ENCODE measurements around the gene ALG2.
A peak's percentile ranks its signal among the peaks of the same experiment; 100 is the strongest.

The ALG2 gene

DNA sequence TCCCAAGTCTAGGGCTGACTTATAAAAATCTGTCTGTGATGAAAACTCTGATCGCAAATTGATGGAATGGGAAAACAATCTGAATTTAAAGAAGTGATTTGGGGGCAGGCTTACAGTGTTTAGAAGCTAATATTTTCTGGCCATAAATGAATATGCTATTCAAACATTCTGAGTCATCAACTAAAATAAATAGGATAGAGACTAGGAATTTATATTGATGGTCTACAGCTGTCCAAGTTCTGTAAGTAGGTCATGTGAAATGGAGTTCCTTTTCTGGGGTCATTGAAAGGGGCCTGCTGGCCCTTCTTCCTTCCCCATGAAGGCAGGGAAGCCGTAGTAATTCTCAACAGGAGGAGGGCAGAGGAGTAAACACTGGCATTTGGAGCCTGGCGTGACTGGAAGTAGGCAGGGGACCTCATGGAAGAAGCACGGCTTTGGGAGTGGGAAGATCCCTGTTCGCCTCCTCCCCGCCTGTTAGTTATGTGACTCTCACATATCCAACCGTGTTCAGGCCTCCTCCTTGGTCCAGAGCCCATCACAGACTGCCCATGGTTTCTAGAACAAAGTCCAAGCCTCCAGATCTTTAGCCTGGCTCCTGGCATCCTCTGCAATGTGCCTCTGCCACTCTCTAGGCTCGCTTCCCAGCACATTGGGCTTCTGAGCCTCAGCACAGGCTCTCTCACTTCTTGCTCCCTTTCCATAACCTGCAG is 31.7 kb downstream of the ALG2 start:
- DNase-seq: no peak

DNA sequence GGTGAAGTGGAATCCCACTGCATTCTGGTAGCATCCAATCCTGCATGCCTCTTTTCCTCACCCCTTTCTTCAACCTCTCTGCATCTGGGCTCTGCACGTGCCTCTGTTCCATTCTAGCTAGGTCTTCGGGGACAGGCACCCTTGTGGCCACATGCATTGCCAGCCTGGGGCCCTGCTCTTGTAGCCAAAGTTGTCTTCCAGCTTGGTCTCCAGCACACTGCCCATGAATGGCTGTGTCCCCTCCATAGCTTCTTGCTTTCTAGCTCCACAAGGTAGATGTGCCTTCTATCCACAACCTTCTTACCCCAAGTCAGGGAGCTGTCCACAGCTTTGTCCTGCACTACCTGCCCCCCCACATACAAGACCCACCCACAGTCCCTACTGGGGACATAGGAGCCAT is 32.6 kb downstream of the ALG2 start:
- DNase-seq: no peak

DNA sequence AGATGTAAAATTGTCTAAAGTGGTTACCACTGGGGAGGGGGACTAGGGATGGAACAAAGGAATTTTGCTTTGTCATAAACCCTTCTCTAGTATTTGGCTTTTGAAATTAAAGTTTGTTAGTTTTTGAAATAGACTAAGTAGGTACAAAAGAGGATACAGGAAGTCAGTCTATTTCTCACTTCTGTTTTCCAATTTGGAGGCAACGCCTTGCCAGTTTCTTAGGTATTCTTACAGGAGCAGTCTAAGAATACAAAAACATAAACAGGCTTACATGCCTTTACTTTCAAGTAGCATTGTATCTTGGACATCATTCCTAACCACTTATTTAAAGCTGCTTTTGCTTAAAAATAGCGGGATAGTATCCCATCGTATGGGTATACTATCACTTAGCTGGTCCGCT is 34.4 kb downstream of the ALG2 start:
- peak; percentile 28 for DNase-seq

DNA sequence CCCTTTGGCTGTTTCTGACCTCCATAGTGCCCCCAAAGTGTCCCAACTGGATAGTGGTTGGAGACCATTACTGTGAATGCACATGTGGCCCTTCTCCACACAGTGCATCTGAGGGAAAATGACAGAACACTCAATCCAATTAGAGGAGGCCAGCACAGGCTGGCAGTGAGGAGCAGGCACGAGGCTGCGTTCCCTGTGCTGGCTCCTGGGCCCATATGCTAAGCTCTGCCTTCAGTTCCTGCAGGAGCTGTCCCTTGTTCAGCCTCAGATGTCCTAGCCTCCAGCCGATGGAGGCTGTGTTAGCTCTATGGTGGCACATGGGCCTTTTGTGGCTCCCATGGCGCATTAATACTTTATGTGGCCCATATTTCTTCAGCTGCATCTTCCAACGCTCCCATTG is 35.8 kb downstream of the ALG2 start:
- DNase-seq: no peak

DNA sequence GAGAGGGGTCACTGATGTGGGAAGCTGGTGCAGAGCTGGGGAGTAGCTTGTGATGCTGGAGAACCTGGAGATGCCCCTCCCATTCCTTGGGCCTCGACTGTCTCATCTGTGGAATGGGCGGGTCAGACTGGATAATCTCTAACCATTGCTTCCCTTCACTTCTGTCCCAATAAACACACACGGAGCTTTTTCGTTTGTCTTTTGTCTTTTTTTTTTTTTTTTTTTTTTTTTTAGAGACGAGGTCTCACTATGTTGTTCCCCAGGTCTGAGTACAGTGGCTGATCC is 36.5 kb downstream of the ALG2 start:
- no peak for DNase-seq

DNA sequence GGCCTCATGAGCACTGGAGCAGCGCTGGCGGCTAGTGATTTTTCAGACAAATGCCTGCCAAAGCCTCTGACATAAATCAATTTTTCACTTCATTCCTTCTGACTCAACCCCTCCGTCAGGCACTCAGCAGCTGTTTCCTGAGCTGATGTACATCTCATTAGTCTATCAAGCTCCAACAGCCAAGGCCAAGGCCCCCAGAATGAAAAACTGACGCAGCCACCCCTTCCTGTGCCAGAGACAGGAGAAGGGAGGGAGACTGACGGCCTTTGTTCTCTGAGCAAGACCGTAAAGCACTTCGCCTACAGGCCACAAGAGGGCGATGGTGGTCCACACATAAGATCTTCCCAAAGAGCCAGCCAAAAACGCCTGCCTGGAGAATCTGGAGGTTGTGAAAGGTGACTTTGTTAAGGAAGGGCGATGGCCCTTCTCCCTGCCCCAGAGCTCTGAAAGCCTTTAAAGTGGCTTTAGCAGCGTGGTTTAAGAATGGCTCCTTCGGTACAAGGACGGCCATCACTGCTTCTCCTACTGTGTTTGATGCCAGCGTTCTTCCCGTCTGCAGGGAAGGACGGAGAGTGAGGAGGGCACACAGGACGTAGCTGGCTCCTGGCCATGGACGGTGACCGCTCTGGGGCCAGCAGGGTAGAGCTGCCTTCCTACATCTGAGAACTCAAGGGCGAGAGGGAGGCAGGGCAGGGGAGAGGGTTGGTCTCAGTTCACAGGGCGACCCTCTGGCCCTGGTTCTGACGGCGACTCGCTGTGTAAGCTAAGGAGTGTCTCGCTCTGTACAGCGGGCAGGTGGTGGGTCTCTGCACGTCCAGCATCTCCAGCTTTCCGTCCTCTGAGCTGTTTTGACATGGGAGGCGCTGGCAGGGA is 37.0 kb downstream of the ALG2 start:
- peak; percentile 70 for DNase-seq

DNA sequence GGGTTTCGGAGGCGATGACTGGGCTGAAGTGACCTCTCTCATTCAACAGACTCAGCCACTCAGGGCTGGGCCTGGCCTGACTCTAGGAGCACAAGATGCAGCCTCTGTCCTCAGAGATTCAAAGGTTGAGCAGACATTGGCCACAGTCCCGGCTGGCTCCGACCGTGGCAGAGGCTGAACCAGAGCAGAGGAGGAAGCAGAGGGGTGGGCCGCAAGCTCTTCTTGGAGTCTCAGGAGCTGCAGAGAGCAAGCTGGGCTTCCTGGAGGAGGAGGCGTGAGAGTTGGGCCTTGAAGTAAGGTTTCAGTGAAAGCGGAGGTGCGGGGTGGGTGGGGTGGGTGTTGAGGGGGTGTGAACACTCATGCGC is 37.6 kb downstream of the ALG2 start:
- DNase-seq: no peak

DNA sequence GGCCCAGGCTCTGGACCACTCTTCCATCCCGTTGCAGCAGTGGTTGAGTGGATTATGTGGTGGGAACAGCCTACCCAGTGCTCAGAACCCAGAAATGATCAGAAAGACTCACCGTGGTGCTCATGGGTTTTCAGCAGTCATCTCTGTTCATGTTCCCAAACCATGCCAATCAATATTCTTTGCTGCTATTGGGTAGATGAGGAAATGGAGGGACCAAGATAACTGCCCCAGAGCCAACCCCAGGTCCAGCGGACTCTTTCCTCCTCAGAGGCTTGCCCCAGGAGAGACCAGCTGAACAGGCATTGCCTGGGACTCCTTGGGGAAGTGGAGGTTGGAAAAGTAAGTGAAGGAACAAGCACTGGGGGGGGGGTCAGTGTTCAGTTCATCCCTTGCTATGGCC is 38.1 kb downstream of the ALG2 start:
- DNase-seq: no peak

DNA sequence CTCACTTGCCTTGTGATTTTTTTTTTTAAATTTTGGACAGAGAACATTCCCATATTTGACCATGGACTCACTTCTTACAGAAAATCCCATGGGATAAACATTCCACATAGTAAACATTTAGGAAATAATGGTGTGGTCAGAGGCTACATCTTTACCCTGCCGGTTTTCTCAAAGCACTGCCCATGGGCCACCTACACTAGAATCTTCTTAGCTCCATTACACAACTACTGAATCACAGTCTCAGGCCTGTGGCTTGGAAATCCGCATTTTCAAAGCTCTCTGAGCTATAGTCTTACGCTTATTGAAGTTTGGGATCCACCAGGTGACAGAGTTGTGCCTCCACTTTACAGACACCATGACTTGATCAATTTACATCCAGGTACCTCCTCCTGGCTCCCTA is 39.4 kb downstream of the ALG2 start:
- no peak for DNase-seq

DNA sequence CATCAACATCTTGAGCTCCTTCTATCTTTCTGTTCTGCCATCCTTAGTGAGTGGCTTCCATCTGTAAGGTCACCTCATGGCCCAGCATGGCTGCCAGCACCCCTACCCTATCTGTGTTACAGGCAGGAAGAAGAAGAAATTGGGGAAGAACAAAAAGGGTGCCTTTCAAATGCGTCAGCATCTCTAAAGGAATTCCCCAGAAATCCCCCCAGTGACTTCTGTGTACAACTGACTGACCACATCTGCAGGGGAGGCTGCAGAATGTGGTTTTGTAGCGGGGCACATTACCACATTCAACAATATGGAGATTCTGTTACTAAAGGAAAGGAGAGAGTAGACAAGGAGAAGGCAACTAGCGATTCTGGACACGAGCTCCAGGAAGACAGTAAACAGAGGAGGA is 40.1 kb downstream of the ALG2 start:
- no peak for DNase-seq

DNA sequence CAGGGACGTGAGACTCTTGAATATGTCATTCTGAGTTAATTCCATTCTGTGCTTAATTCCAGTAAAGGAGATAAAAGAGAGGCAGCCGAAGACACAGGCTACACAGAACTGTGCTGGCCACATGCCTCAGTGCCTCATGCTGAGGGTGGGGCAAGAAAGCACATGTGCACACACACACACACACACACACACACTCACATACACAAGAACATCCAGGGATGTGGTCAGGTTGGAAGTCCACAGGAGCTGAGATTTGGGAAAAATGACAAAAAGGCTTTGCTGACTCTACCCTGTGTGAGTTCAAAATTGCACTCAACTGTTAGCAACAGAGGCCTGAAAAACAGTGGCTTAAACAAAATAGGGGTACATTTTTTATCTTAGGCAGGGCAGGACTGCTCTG is 40.5 kb downstream of the ALG2 start:
- DNase-seq: no peak

DNA sequence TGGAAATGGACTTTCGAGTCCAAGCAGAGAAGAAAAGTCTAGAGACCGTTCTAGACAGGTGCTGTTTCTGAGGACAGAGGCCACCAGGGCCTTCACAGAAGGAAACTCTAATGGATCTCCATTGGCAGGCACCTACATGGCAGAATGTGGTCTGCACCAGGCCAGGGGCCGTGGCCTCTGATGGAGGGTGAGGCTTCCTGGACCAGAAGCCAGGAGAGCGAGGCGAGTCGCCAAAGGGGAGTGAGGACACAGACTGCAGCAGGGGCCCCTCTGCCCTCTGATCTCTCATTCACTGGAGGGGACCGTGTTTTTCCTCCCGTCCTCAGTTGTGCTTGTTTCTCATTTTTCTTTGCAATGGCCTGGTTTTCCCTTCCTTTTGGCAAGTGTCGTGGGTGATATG is 41.1 kb downstream of the ALG2 start:
- DNase-seq: no peak

DNA sequence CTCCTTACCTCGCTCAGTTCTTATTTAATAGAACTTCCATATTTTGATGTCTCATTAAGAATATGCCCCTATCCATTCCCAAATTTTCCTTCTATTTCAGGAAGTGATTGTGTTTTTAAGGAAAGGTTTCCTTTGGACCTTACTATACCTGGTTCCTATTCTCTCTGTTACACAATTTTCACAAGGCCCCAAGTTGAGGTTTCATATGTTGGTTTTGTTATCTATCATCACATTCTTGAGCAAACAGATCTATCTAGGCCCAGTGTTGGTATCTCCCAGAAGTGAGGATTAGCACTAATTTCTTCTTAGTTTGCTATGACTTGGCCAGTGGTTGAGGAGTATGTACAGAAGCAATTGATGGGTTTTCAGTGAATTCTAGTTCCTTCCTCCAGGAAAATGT is 41.5 kb downstream of the ALG2 start:
- DNase-seq: no peak

DNA sequence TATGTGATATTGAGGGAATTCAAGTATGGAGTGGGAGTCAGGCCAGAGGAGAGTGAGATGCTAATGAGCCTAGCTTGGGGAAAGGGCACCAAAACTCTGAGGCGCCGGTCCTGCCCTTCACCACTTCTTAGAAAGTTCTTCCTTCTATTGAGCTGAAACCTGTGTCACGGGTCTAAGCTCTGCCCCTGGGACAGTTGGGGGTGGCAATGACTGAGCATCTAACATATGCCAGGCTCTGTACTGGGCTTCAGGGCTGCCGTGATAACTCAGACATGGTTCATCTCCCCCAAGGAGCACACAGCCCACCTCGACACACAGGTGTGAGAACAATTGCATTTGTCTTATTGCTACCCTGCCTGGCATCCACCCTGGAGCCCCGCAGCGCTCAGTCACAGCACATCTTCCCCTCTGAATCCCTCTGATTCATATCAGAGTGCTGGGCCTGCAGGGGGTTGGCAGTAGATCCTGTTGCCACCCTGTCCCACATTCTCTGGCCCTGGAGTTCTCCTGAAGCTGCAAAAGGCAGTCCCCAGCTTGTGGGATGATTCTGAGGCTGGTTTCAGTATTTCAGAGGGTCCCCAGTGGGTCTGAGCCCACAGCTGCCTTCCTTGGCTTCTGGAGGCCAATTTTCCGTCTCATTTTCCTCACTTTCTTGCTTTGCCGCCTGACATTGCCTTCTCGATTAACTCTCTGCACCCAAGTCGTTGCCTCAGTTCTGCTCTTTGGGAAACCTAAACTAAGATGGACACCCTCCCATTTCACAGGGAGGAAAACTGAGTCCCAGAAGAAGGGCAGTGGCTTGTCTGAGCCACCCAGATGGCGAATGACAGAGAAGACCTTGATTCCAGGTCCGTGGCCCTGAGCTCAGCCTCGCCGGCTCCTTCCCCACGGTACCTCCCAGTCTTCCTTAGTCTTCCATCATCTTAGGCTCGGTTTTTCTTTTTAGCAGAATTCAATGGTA is 42.5 kb downstream of the ALG2 start:
- no peak for DNase-seq

DNA sequence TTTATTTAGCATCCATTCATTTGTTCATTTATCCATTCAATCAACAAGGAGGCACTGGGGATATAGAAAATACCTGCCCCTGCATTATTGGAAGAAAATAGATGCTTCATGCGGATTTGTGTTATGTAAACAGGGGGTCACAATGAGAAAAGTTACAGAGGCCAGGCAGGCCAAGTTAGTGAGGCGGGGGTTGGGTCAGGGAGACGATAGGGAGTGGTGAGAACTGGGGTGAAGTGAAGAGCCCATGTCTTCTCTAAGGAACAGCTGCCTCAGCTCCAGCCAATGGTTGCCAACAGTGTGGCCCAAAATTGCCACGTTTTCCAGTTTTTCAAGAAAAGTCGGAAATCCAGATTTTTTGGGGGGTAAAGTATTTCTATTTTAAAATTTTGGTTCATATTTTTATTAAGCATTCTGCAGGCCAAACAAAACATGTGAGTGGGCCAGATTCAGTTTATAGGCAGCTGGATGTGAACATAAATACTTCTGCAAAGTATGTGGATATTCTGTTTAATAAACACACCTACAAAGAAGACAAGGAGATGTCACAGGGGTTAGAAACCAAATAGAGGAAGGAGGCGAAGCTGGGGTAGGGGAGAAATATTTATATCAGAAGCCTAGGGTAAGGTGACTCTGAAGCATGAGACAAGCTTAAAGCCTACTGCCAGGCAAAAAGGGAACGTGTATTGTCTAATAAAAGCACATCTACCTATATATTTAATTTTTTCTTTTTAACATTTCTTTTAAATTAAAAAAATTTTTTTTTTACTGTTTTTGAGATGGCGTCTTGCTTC is 44.0 kb downstream of the ALG2 start:
- DNase-seq: no peak

DNA sequence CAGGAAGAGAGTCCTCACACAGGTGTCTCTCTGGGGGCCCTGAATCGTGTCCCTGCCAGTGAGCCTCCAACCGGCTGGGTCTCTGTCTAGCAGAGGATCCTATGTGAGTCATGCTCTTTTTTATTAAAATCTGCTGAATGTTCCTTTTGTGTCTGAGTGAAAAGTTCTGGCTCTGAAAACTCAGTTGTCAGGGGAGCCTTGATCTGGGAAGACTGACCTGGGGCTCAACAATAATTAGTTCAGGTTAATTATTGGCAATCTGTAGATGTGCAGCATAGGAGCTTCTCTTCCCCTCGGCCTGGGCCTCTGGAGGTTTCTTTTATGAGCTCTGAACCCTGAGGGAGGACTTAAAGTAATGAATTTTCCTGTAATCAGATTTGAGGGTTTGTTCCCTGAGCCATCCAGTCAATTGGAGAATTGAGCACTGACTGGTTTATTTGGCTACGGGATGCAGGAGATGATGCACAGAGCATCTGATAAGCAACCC is 45.2 kb downstream of the ALG2 start:
- no peak for DNase-seq

DNA sequence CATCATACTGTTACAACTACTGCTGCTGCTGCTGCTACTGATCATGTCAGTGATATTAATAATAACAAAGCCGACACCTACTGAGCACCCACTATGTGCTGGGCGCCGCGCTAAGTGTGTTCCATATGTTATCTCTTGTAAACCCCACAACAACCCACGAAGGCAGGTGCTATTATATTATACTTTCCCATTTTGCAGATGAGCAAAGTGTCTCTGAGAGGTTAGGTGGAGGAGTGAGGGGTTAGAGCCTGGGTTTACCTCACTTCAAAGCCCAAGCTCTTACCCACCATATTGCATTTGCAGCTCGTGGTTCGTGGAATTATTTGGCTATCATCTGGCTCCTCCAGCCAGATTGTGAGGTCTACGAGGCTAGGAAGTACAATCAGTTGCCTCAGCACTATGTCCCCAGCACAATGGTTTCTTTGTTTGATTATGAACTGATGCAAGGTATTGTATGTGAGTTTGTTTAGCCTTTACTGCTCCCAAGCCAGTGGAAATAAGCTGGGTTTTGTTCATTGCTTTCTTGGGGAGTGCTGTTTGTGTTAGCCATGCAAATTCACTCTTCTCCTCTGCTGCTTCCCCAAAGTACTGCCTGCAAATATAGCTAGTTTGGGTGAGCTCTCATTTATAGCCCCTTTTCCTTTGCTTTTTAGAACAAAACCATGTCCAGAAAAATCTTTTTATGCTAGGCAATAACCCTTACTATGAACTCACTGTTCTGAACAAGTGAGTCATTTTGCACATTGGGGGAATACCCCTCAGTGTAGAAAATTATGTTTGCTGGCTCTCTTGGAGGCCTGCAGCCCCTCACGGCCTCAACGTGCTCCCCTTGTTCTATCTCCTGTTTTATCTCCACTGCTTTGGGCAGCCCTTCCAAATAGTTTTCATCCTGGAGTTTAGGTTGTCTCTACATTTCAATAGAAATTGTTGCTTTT is 47.9 kb downstream of the ALG2 start:
- DNase-seq: no peak

DNA sequence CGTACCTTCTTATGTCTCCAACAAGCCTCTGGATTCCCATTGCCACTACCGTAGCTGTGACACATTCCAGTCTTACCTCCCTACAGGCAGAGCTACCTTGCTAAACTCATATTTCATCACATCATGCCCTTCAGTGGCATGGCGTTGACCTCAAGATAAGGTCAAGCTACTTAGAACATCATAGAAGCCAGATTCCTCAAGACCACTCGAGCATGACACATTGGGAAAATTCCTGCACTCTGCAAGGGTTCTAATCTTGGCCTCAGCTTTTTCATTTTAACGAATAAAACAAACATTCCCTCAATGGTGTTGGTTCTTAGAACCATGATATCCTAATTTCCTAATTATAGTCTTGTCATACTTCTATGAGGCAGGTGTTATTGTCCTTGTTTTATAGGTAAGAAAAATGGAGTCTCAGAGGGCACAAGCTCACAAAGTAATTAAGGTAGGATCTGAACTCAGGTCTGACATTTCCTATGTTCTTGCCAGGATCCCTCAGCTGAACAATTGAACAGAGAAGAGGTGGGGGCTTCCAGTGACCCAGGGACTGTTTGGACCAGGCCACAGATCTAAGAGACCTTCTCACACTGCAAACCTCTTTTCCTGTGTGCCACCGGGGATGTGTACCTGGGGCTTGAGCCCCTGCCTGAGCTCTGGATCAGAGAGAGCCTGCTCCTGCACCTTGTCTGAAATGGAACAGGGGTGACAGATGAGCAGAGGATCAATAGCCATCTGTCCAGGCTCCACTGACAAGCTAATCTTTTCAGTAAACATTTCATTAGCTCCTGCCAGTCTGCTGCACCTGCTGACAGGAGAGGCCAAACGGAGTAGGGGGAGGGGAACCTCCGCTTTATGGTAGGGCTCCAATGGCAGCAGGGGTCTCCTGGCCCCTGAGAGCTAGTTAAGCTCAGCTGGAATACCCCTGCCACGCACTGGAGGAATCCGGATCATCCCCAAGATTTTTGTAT is 49.3 kb downstream of the ALG2 start:
- no peak for DNase-seq

DNA sequence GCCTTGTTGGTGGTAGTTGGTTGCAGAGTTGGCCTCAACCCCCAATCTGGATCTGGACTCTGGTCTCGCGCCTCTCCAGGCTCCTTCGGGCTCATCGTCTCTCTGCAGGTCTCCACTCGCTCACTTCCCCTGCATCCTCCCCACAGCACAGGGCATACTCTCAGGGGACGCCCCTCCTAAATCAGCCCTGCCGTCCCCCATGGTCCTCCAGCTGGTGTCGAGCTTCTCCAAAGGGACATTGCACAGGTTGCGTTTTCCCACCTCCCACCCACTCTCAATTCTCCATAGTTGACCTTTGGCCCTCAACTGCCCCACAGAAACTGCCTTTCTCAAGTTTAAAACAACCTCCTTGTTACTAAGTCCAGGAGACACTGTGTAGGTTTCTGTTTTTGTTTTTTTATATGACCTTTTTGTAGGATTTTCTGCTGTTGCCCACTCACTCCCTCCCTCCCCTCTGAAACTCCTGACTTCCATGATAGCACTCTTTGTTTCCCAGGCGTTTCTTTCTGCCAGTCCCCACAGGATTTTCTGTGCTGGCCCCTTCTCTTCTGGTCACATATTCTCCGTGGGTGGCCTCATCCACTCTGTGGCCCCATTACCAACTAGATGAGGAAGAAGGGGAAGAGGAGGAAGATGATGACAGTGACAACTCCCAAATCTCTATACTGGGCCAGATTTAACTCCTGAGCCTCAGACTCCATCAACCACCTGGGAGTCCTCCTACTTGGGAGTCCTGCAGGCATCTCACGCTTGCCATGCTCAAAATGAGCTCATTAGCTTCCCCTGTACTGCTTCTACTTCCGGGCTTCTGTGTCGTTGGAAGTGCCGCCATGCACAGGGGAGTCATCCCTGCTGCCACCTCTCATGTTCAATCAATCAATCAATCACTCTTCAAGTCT is 50.3 kb downstream of the ALG2 start:
- DNase-seq: no peak
